HepG2 (cell line): ENCODE data around the gene PLPPR3. TPM values are rescaled to one million over a fixed set of nuclear protein-coding genes. Genes with fewer than 3 reads are reported as not detected.

Experiments
- BHLHE40 ChIP-seq: IDR thresholded peaks from 2 replicates; pipeline ENCODE4 v1.6.1; 2011; ENCODE audit warnings: low read length, improper control_type of control experiment
- GTF3A ChIP-seq: sonication (generic); formaldehyde crosslinking; conservative IDR thresholded peaks from 2 replicates; pipeline ENCODE4 v1.4.0; 2020; ENCODE audit warnings: mild to moderate bottlenecking, missing genetic modification reagents
- HMGA1 ChIP-seq: sonication (generic); formaldehyde crosslinking; conservative IDR thresholded peaks from 2 replicates; pipeline ENCODE4 v1.4.0; 2020; ENCODE audit warnings: missing genetic modification reagents
- ISX ChIP-seq: sonication (generic); formaldehyde crosslinking; conservative IDR thresholded peaks from 2 replicates; pipeline ENCODE4 v1.5.0; 2020; ENCODE audit warnings: missing genetic modification reagents
- MEIS1 ChIP-seq: sonication (generic); formaldehyde crosslinking; IDR thresholded peaks from 2 replicates; pipeline ENCODE4 v1.9.0; 2021; ENCODE audit warnings: mild to moderate bottlenecking, missing genetic modification reagents, moderate library complexity, borderline replicate concordance
- POLR2A ChIP-seq, 2 experiments: IDR thresholded peaks; 2 replicates each; pipeline ENCODE4 v1.6.1; 2011; ENCODE audit warnings: low read depth in 2 of 2, low read length in 2 of 2, mild to moderate bottlenecking in 1 of 2, moderate library complexity in 1 of 2; ENCODE audit not compliant: insufficient read depth in 1 of 2
- PTBP1 ChIP-seq: fragments of 200-400 bp; formaldehyde crosslinking; IDR thresholded peaks from 2 replicates; pipeline ENCODE4 v1.6.1; 2018; ENCODE audit warnings: low read length, low read depth; ENCODE audit not compliant: poor library complexity, severe bottlenecking
- RELA ChIP-seq: sonication (generic); formaldehyde crosslinking; IDR thresholded peaks from 2 replicates; pipeline ENCODE4 v1.4.0; 2020; ENCODE audit warnings: missing genetic modification reagents
- SRF ChIP-seq: IDR thresholded peaks from 2 replicates; pipeline ENCODE4 v1.6.1; 2011; ENCODE audit warnings: mild to moderate bottlenecking, low read depth, low read length, moderate library complexity
- ZFYVE20 ChIP-seq: sonication (generic); formaldehyde crosslinking; IDR thresholded peaks from 2 replicates; pipeline ENCODE4 v1.8.0; 2023; ENCODE audit warnings: low read depth, mild to moderate bottlenecking, moderate library complexity, missing genetic modification reagents, borderline replicate concordance
- ZMAT3 ChIP-seq: sonication (generic); formaldehyde crosslinking; conservative IDR thresholded peaks from 2 replicates; pipeline ENCODE4 v1.7.0; 2021; ENCODE audit warnings: missing genetic modification reagents
- ZNF124 ChIP-seq: sonication (generic); formaldehyde crosslinking; IDR thresholded peaks from 2 replicates; pipeline ENCODE4 v1.4.0; 2020; ENCODE audit warnings: missing genetic modification reagents
- ZNF33A ChIP-seq: sonication (generic); formaldehyde crosslinking; IDR thresholded peaks from 2 replicates; pipeline ENCODE4 v1.5.1; 2020; ENCODE audit warnings: missing genetic modification reagents, mild to moderate bottlenecking, moderate library complexity, borderline replicate concordance
- ZNF343 ChIP-seq: sonication (generic); formaldehyde crosslinking; IDR thresholded peaks from 2 replicates; pipeline ENCODE4 v1.4.0; 2020; ENCODE audit warnings: mild to moderate bottlenecking, missing genetic modification reagents
- ZNF605 ChIP-seq: sonication (generic); formaldehyde crosslinking; IDR thresholded peaks from 2 replicates; pipeline ENCODE4 v1.8.0; 2022; ENCODE audit warnings: mild to moderate bottlenecking, missing genetic modification reagents
- ZNF790 ChIP-seq: sonication (generic); formaldehyde crosslinking; IDR thresholded peaks from 2 replicates; pipeline ENCODE4 v1.8.0; 2022; ENCODE audit warnings: missing genetic modification reagents, mild to moderate bottlenecking, borderline replicate concordance
- polyA plus RNA-seq, 8 experiments: library from polyadenylated mRNA; depleted of rRNA in 3 of 8; stranded (reverse) in 7 of 8; unstranded in 1 of 8; fragments of >200 nt; fragmentation: Illumina TruSeq in 4 of 8; extraction: Trizol in 4 of 8; gene quantifications; 2 replicates each; pipeline versions ENCODE4 v1.2.1 to v1.2.3, GENCODE V29; 2011 to 2016; ENCODE audit warnings: low read depth in 4 of 8, missing spikeins in 1 of 8, mixed read lengths in 1 of 8; ENCODE audit not compliant: insufficient read depth in 1 of 8
- total RNA-seq, 5 experiments: library from RNA; depleted of rRNA; stranded (reverse); fragments of >200 nt; fragmentation: Illumina TruSeq; extraction: Trizol; gene quantifications; 2 replicates each; pipeline ENCODE4 v1.2.3, GENCODE V29; 2016; ENCODE audit warnings: low read depth in 1 of 5
- TF ChIP-seq, protein P1 (sequence below), 2 experiments: sonication (generic) in 1 of 2; formaldehyde crosslinking in 1 of 2; IDR thresholded peaks; 2 replicates each; pipeline versions ENCODE4 v1.5.1 to v1.6.1; 2011 to 2020; ENCODE audit warnings: borderline replicate concordance in 1 of 2, low read depth in 1 of 2, low read length in 1 of 2, mild to moderate bottlenecking in 1 of 2, missing genetic modification reagents in 1 of 2, moderate library complexity in 1 of 2
- TF ChIP-seq, protein P2 (sequence below): sonication (generic); formaldehyde crosslinking; IDR thresholded peaks from 2 replicates; pipeline ENCODE4 v1.4.0; 2020; ENCODE audit warnings: missing genetic modification reagents
- TF ChIP-seq, protein P3 (sequence below): sonication (generic); formaldehyde crosslinking; IDR thresholded peaks from 2 replicates; pipeline ENCODE4 v1.4.0; 2020; ENCODE audit warnings: missing genetic modification reagents
- TF ChIP-seq, protein P4 (sequence below): IDR thresholded peaks from 2 replicates; pipeline ENCODE4 v1.6.1; 2016
- TF ChIP-seq, protein P5 (sequence below): sonication (generic); formaldehyde crosslinking; IDR thresholded peaks from 2 replicates; pipeline ENCODE4 v1.5.0; 2020; ENCODE audit warnings: mild to moderate bottlenecking, low read depth, missing genetic modification reagents, borderline replicate concordance

Gene PLPPR3
- total and polyA plus RNA-seq, 2 of the 13 experiments (the other 11 are each of a cell fraction or from before 2014, with no cell fraction given) = 0.07 to 0.16 TPM

DNA sequence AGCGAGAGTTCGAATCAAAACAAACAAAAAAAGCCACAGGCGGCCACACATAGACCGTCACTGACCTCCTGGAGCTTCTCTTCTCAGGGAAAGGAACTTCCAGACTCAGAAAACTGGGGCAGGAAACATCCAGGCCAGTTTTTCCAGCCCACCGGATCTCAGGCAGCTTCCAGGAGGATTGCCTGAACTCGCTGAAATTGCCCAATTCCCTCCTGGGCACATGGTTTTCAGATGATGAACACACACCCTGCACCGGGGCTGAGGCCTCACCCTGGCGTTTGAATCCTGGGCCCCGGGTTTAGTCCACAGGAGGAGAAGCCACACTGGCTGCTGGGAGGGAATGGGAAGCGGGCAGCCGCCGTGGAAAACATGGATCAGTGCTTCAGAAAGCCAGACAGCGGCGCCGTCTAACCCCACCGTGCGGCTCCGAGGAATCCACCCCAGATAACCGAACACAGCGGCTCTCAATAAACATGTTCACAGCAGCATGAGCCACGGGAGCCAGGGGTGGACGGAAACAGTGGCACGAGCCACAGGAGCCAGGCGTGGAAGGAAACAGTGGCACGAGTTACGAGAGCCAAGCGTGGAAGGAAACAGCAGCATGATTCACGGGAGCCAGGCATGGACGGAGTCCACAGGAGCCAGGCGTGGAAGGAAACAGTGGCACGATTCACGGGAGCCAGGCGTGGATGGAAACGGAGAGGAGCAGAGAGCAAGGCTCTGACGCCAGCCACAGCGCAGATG is 42.7 kb downstream of the PLPPR3 start (continued):
- TF ChIP-seq, protein P1, sequence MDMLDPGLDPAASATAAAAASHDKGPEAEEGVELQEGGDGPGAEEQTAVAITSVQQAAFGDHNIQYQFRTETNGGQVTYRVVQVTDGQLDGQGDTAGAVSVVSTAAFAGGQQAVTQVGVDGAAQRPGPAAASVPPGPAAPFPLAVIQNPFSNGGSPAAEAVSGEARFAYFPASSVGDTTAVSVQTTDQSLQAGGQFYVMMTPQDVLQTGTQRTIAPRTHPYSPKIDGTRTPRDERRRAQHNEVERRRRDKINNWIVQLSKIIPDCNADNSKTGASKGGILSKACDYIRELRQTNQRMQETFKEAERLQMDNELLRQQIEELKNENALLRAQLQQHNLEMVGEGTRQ (IDR thresholded peaks at IDR 0.05; ENCODE audit: low read depth, low read length) = no peak
- TF ChIP-seq, protein P1 (CRISPR knock-in tag; IDR thresholded peaks at IDR 0.05; ENCODE audit: borderline replicate concordance) = no peak
- TF ChIP-seq MEIS1 (CRISPR knock-in tag) (no peak), HMGA1 (CRISPR knock-in tag) (no peak), ZFYVE20 (CRISPR knock-in tag) (no peak), RELA (CRISPR knock-in tag) (no peak), ZNF605 (CRISPR knock-in tag) (peak; percentile 49; the same call in 1 of the 2 replicates), BHLHE40 (no peak), ISX (peak; percentile 88; the same call in 1 of the 2 replicates), ZMAT3 (CRISPR knock-in tag) (peak; percentile 83; the same call in 1 of the 2 replicates), GTF3A (CRISPR knock-in tag) (no peak), POLR2A (IDR thresholded peaks at IDR 0.05; ENCODE audit: insufficient read depth in 1 of 2, low read depth in 2 of 2, low read length in 2 of 2) (no peak), ZNF343 (peak; percentile 67; the same call in 1 of the 2 replicates), ZNF790 (CRISPR knock-in tag) (no peak), PTBP1 (no peak), SRF (no peak), ZNF33A (no peak), ZNF124 (peak; percentile 90; the same call in 1 of the 2 replicates)
- TF ChIP-seq, protein P2, sequence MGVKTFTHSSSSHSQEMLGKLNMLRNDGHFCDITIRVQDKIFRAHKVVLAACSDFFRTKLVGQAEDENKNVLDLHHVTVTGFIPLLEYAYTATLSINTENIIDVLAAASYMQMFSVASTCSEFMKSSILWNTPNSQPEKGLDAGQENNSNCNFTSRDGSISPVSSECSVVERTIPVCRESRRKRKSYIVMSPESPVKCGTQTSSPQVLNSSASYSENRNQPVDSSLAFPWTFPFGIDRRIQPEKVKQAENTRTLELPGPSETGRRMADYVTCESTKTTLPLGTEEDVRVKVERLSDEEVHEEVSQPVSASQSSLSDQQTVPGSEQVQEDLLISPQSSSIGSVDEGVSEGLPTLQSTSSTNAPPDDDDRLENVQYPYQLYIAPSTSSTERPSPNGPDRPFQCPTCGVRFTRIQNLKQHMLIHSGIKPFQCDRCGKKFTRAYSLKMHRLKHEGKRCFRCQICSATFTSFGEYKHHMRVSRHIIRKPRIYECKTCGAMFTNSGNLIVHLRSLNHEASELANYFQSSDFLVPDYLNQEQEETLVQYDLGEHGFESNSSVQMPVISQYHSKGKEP (CRISPR knock-in tag) = no peak
- TF ChIP-seq, protein P3, sequence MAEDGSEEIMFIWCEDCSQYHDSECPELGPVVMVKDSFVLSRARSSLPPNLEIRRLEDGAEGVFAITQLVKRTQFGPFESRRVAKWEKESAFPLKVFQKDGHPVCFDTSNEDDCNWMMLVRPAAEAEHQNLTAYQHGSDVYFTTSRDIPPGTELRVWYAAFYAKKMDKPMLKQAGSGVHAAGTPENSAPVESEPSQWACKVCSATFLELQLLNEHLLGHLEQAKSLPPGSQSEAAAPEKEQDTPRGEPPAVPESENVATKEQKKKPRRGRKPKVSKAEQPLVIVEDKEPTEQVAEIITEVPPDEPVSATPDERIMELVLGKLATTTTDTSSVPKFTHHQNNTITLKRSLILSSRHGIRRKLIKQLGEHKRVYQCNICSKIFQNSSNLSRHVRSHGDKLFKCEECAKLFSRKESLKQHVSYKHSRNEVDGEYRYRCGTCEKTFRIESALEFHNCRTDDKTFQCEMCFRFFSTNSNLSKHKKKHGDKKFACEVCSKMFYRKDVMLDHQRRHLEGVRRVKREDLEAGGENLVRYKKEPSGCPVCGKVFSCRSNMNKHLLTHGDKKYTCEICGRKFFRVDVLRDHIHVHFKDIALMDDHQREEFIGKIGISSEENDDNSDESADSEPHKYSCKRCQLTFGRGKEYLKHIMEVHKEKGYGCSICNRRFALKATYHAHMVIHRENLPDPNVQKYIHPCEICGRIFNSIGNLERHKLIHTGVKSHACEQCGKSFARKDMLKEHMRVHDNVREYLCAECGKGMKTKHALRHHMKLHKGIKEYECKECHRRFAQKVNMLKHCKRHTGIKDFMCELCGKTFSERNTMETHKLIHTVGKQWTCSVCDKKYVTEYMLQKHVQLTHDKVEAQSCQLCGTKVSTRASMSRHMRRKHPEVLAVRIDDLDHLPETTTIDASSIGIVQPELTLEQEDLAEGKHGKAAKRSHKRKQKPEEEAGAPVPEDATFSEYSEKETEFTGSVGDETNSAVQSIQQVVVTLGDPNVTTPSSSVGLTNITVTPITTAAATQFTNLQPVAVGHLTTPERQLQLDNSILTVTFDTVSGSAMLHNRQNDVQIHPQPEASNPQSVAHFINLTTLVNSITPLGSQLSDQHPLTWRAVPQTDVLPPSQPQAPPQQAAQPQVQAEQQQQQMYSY (CRISPR knock-in tag) = peak; percentile 99
- TF ChIP-seq, protein P4, sequence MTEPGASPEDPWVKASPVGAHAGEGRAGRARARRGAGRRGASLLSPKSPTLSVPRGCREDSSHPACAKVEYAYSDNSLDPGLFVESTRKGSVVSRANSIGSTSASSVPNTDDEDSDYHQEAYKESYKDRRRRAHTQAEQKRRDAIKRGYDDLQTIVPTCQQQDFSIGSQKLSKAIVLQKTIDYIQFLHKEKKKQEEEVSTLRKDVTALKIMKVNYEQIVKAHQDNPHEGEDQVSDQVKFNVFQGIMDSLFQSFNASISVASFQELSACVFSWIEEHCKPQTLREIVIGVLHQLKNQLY = peak; percentile 66; the same call in 1 of the 2 replicates
- TF ChIP-seq, protein P5, sequence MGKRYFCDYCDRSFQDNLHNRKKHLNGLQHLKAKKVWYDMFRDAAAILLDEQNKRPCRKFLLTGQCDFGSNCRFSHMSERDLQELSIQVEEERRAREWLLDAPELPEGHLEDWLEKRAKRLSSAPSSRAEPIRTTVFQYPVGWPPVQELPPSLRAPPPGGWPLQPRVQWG (CRISPR knock-in tag) = no peak
